Activated CD4-positive, alpha-beta T cell treated with anti-CD3 and anti-CD28 coated beads, Interleukin-2, Interleukin-4, amounts not matched to agents 100 ng/mL and 50 ng/mL, durations not matched to agents 16 hours and 8 hours (primary cell): ENCODE data around the gene LYSET.
"Not testable (repeated sequence)": the region's sequence is repeated elsewhere in the genome, so short reads cannot be mapped to it uniquely, and the experiment has no call there.

ENCODE experiments used
- DNase-seq: peaks from one replicate; pipeline ENCODE4 v3.0.0-alpha.2; 2020; ENCODE audit warnings: low spot score

Gene LYSET

GRCh38 chr14:93228550-93228949 is 43.4 kb downstream of the LYSET start:
- DNase-seq: no peak

DNA sequence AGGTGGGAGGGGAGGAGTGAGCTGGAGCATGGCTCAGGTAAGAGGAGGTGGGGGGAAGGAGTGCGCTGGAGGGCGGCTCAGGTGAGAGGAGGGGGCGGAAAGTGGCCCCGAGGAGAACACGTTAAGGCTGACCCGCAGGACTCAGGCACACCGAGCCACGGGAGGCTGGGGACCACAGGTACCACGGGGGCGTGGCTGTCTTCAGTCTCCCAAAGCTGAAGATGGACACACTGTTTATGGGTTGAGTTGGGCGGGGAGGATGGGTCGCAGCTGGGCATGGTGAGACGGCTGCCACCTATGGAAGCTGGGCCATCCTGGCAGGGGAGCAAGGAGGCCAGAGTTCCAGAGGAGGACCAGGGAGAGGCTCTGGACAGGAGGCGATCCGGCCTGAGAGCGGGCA is 45.4 kb downstream of the LYSET start:
- no peak for DNase-seq

DNA sequence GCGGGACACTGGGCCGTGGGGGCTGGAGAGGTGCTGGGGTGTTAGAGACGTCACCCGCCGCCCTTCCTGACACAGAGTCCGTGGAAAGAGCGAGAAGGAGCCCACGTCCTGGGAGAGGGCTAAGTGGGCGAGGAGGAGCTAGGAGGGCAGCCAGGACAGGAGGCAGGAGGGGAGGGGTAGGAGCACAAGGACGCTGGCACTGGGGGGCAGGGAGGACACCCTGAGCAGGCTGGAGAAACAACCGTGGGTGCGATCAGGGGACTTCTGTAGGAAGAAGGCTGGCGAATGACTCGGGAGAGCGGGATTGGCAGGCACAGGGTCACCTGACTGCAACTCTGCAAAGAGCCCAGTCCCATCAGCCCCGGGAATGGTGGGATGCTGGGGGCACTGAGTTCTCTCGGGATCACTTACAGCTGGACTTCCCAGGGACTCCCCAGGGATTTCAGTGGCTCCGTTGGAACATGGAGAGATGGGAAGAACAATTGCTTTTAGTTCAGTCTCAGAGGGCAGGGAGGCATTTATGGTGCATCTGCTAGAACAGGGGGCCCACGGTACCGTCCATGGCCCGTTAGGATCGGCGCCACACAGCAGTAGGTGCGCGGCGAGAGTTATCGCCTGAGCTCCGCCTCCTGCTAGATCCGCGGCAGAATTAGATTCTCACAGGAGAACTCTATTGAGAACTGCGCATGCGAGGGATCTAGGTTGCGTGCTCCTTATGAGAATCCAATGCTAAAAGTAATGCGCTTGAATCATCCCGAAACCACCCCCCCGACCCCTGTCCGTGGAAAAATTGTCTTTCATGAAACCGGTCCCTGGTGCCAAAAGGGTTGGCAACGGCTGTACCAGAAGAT is 46.2 kb downstream of the LYSET start:
- DNase-seq: no peak

DNA sequence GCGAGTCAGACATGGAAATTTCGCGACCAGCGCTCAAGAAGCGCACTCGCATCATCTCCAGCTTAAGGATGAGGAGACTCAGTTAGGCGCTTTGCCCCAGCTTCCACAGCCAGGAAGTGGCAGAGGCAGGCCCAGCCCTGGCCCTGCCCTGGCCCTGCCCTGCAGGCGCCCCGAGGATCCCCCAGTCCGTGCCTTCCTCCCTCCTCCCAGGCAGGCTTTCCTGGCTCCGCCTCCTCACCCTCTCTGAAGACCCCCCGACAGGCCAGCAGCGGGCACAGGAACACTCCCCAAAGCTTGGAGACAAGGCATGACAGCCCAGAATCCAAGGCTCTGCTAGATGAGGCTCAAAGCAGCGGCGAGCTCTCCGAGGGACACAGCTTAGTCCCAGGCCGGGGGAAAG is 47.0 kb downstream of the LYSET start:
- DNase-seq: no peak

- not testable (repeated sequence) for DNase-seq
Observed at GRCh38 chr14:93233078-93233477, 48.0 kb downstream of the LYSET start.

DNA sequence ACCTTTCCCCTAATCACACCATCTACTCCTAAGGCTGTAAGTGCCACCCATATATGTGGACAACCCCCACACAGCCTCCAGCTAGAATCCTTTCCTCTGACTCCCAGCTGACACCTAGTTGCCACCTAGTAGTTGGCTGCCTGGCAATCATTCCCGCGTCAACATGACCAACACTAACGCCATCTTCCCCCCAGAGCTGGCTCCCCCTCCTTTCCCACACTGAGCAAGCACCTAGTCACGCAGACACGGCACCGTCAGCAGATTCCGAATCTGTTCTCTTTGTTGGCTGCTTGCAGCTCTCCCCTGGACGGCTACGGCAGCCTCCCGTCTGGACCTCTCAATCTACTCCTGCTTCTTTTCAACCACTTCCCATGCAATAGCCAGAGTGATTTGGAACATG is 49.7 kb downstream of the LYSET start:
- no peak for DNase-seq
